SK-N-SH (cell line): ENCODE data around the gene TNNT2. TPM values are rescaled to one million over a fixed set of nuclear protein-coding genes. Genes with fewer than 3 reads are reported as not detected.

Source experiments
- CTCF ChIA-PET: fragments of 300-600, 350-600 bp; formaldehyde crosslinking; extraction: SDS; loops from one replicate; lab custom pipeline; 2021; lab: Yijun Ruan, JAX
- POLR2A ChIA-PET: fragments of 350-600 bp; sonication (Branson Sonifier 250); formaldehyde crosslinking; extraction: SDS; loops from one replicate; lab custom pipeline; 2020; ENCODE audit warnings: antibody characterized with exemption, inconsistent platforms; lab: Yijun Ruan, JAX
- DNase-seq: peaks from one replicate; pipeline ENCODE4 v3.0.0; 2012
- H2AFZ ChIP-seq: fragments of 200-600 bp; sonication (generic); 2 replicates; pipeline ENCODE4 v1.8.1; 2016; ENCODE audit warnings: antibody characterized with exemption, mild to moderate bottlenecking, low read depth
- H3F3A ChIP-seq: fragments of 200-600 bp; sonication (generic); replicated peaks from 2 replicates; pipeline ENCODE3; 2016; ENCODE audit warnings: antibody characterized with exemption, mild to moderate bottlenecking; ENCODE audit not compliant: insufficient read depth
- H3K27ac ChIP-seq, 2 experiments: fragments of 200-500 bp in 1 of 2; fragments of 200-600 bp in 1 of 2; sonication (Bioruptor generic) in 1 of 2; sonication (generic), shearing (Covaris generic) in 1 of 2; 2 replicates each; pipeline versions ENCODE4 v1.5.1 to v1.6.1; 2014 to 2016; ENCODE audit warnings: low read depth in 2 of 2, inconsistent platforms in 1 of 2, low read length in 1 of 2, mild to moderate bottlenecking in 1 of 2, mixed read lengths in 1 of 2
- H3K27me3 ChIP-seq: fragments of 200-600 bp; sonication (generic), shearing (Covaris generic); 2 replicates; pipeline ENCODE4 v1.6.1; 2016; ENCODE audit warnings: mixed run types; ENCODE audit not compliant: insufficient read depth
- H3K36me3 ChIP-seq, 2 experiments: fragments of 200-500 bp in 1 of 2; fragments of 200-600 bp in 1 of 2; sonication (Bioruptor generic) in 1 of 2; sonication (generic) in 1 of 2; replicated peaks in 1 of 2; 2 replicates each; pipeline versions ENCODE3 to v1.5.1; 2014 to 2016; ENCODE audit warnings: low read length in 1 of 2, mild to moderate bottlenecking in 1 of 2; ENCODE audit not compliant: insufficient read depth in 2 of 2, control insufficient read depth in 1 of 2
- H3K4me1 ChIP-seq, 2 experiments: fragments of 200-500 bp in 1 of 2; fragments of 200-600 bp in 1 of 2; sonication (Bioruptor generic) in 1 of 2; sonication (generic), shearing (Covaris generic) in 1 of 2; 2 replicates each; pipeline versions ENCODE4 v1.5.1 to v1.6.1; 2014 to 2016; ENCODE audit warnings: low read depth in 1 of 2, low read length in 1 of 2, mixed run types in 1 of 2; ENCODE audit not compliant: insufficient read depth in 2 of 2, control insufficient read depth in 1 of 2
- H3K4me2 ChIP-seq: fragments of 200-600 bp; sonication (generic), shearing (Covaris generic); 2 replicates; pipeline ENCODE4 v1.6.1; 2017; ENCODE audit warnings: mixed run types
- H3K4me3 ChIP-seq, 2 experiments: fragments of 200-500 bp in 1 of 2; fragments of 200-600 bp in 1 of 2; sonication (Bioruptor generic) in 1 of 2; sonication (generic), shearing (Covaris generic) in 1 of 2; 2 replicates each; pipeline versions ENCODE4 v1.5.1 to v1.8.1; 2014 to 2016; ENCODE audit warnings: low read depth in 2 of 2, inconsistent platforms in 1 of 2, low read length in 1 of 2, mild to moderate bottlenecking in 1 of 2, mixed read lengths in 1 of 2, moderate library complexity in 1 of 2
- H3K79me2 ChIP-seq: fragments of 200-600 bp; sonication (generic); 2 replicates; pipeline ENCODE4 v1.8.1; 2017; ENCODE audit warnings: mild to moderate bottlenecking; ENCODE audit not compliant: insufficient read depth
- H3K9ac ChIP-seq: fragments of 200-600 bp; sonication (generic); 2 replicates; pipeline ENCODE4 v1.6.1; 2017; ENCODE audit warnings: mixed run types
- H3K9me2 ChIP-seq: fragments of 200-600 bp; sonication (generic); 2 replicates; pipeline ENCODE4 v1.6.1; 2017; ENCODE audit warnings: mixed run types
- H3K9me3 ChIP-seq: fragments of 200-600 bp; sonication (generic); 2 replicates; pipeline ENCODE4 v1.6.1; 2017; ENCODE audit warnings: mixed run types, mild to moderate bottlenecking, moderate library complexity
- H4K20me1 ChIP-seq: fragments of 200-600 bp; sonication (generic); 2 replicates; pipeline ENCODE4 v1.6.1; 2017; ENCODE audit warnings: mild to moderate bottlenecking, mixed run types; ENCODE audit not compliant: insufficient read depth
- CHD2 ChIP-seq: fragments of 150-350 bp; IDR thresholded peaks from 2 replicates; pipeline ENCODE4 v1.6.1; 2018; ENCODE audit warnings: low read length; ENCODE audit not compliant: partially characterized antibody
- ELF1 ChIP-seq: IDR thresholded peaks from 2 replicates; pipeline ENCODE4 v1.4.0; 2012
- EP300 ChIP-seq, 2 experiments: IDR thresholded peaks; 2 replicates each; pipeline versions ENCODE4 v1.4.0 to v1.6.1; 2012; ENCODE audit warnings: borderline replicate concordance in 1 of 2, low read depth in 1 of 2, low read length in 1 of 2
- FOXJ3 ChIP-seq: sonication (generic); formaldehyde crosslinking; IDR thresholded peaks from 2 replicates; pipeline ENCODE4 v1.5.1; 2020; ENCODE audit warnings: mild to moderate bottlenecking, missing genetic modification reagents
- GABPA ChIP-seq: IDR thresholded peaks from 2 replicates; pipeline ENCODE4 v1.4.0; 2012; ENCODE audit warnings: low read depth, mild to moderate bottlenecking
- JUND ChIP-seq: IDR thresholded peaks from 2 replicates; pipeline ENCODE4 v1.4.0; 2012
- NFIC ChIP-seq: IDR thresholded peaks from 2 replicates; pipeline ENCODE4 v1.4.0; 2012; ENCODE audit warnings: borderline replicate concordance
- NRF1 ChIP-seq: IDR thresholded peaks from 2 replicates; pipeline ENCODE4 v1.6.1; 2012; ENCODE audit warnings: low read depth, mild to moderate bottlenecking, low read length
- RAD21 ChIP-seq: IDR thresholded peaks from 2 replicates; pipeline ENCODE4 v1.6.1; 2012; ENCODE audit warnings: mild to moderate bottlenecking, low read length
- REST ChIP-seq: IDR thresholded peaks from 2 replicates; pipeline ENCODE4 v1.6.1; 2012; ENCODE audit warnings: mild to moderate bottlenecking, low read depth, low read length, moderate library complexity
- SMC3 ChIP-seq: IDR thresholded peaks from 2 replicates; pipeline ENCODE4 v1.6.1; 2012; ENCODE audit warnings: low read depth, low read length, improper control_type of control experiment
- ZBTB33 ChIP-seq: IDR thresholded peaks from 2 replicates; pipeline ENCODE4 v1.4.0; 2012; ENCODE audit warnings: low read depth, borderline replicate concordance
- WGBS: methylation state at CpG from one replicate; pipeline ENCODE4 v1.1.6; 2017; ENCODE audit warnings: low lambda C conversion rate; 5-methylcytosine and 5-hydroxymethylcytosine counted together
- polyA plus RNA-seq, 3 experiments: library from polyadenylated mRNA; depleted of rRNA; stranded (reverse); fragments of >200 nt; gene quantifications; 2 replicates each; pipeline ENCODE4 v1.2.3, GENCODE V29; 2012
- TF ChIP-seq, protein P1 (sequence below): fragments of 200-600 bp; sonication (generic); IDR thresholded peaks from 2 replicates; pipeline ENCODE4 v1.6.1; 2017; ENCODE audit warnings: antibody characterized with exemption, mild to moderate bottlenecking, moderate library complexity
- TF ChIP-seq, protein P2 (sequence below): fragments of 150-350 bp; IDR thresholded peaks from 2 replicates; pipeline ENCODE4 v1.6.1; 2016; ENCODE audit warnings: mild to moderate bottlenecking, low read depth, low read length

TNNT2 gene
- polyA plus RNA-seq, 1 of the 3 experiments (the other 2 are of a cell fraction): 0.33 TPM

DNA sequence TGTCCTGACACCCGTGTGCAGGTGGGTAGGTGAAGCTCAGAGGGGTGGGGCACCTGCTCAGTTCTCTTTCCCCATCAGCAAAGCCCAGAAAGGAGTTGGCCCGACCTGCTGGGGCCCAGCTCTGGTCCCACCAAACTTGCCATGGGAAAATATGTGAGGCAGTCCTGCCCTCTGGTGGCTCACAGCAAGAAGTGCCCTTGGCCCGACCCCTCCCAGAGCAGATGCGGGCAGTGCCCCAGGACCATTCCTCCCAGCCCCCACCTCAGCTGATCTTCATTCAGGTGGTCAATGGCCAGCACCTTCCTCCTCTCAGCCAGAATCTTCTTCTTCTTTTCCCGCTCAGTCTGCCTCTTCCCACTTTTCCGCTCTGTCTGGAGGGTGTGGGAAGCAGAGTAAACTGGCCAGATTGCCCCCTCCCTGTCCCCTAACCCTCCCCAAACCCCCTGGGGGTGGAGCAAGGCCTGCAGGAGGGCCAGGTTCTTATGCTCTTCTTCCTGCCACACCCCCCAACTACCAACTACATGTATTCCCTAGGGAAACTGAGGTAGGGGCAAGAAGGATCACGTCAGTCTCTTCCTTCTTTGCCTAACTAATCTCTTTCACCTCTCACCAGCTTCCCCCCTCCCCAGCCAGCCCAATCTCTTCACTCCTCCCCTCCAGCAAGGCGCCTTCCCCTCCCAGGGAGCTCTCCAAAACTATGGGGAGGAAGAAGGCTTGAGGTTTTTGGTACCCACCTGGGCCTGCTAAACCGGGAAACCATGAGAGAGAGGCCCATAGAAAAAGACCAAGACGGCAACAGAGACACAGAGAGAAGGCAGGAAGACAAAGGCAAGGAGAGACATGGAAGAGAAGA lies 15.6 kb downstream of the TNNT2 start:
- H3K4me2 ChIP-seq: no peak overlapping the region
- no peaks in the 10 kb centered on the region for H3K9me3 ChIP-seq
- no peak overlapping the region for H3K27ac ChIP-seq
- TF ChIP-seq, protein P1, sequence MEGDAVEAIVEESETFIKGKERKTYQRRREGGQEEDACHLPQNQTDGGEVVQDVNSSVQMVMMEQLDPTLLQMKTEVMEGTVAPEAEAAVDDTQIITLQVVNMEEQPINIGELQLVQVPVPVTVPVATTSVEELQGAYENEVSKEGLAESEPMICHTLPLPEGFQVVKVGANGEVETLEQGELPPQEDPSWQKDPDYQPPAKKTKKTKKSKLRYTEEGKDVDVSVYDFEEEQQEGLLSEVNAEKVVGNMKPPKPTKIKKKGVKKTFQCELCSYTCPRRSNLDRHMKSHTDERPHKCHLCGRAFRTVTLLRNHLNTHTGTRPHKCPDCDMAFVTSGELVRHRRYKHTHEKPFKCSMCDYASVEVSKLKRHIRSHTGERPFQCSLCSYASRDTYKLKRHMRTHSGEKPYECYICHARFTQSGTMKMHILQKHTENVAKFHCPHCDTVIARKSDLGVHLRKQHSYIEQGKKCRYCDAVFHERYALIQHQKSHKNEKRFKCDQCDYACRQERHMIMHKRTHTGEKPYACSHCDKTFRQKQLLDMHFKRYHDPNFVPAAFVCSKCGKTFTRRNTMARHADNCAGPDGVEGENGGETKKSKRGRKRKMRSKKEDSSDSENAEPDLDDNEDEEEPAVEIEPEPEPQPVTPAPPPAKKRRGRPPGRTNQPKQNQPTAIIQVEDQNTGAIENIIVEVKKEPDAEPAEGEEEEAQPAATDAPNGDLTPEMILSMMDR: peak; percentile 90
- no peak for TF ChIP-seq ELF1
- TF ChIP-seq FOXJ3 (CRISPR knock-in tag): no peak
- no peak for TF ChIP-seq JUND
- peak; percentile 91 for TF ChIP-seq RAD21
- peak; percentile 94 for TF ChIP-seq SMC3
- no peak for TF ChIP-seq REST
- peaks cover 0 to 5% of the 10 kb centered on the region in 2 experiments; a peak in 1 of 4 replicates for H3K4me1 ChIP-seq
- peak; percentile 93 for DNase-seq
- H3K36me3 ChIP-seq: no peaks in the 10 kb centered on the region
- WGBS: 34% methylated on average over 10 of the region's 10 CpGs
- H3F3A ChIP-seq: no peaks in the 10 kb centered on the region
- no peaks in the 10 kb centered on the region for H3K9me2 ChIP-seq
- POLR2A ChIA-PET: no interaction called here
- H2AFZ ChIP-seq: no peak overlapping the region
- H3K79me2 ChIP-seq: no peaks in the 10 kb centered on the region
- no peak overlapping the region; a peak in 1 of 4 replicates for H3K4me3 ChIP-seq
- H4K20me1 ChIP-seq: no peaks in the 10 kb centered on the region
- CTCF ChIA-PET: interaction anchor here (0.6 to 17.5 kb wide), 60 partner anchors 9 to 387 kb away, joined by 3 to 329 read pairs (median 5); partner anchors contain the start of gene TNNT2
- H3K9ac ChIP-seq: no peak overlapping the region
- no peaks in the 10 kb centered on the region; the same call in 1 of the 2 replicates for H3K27me3 ChIP-seq

DNA sequence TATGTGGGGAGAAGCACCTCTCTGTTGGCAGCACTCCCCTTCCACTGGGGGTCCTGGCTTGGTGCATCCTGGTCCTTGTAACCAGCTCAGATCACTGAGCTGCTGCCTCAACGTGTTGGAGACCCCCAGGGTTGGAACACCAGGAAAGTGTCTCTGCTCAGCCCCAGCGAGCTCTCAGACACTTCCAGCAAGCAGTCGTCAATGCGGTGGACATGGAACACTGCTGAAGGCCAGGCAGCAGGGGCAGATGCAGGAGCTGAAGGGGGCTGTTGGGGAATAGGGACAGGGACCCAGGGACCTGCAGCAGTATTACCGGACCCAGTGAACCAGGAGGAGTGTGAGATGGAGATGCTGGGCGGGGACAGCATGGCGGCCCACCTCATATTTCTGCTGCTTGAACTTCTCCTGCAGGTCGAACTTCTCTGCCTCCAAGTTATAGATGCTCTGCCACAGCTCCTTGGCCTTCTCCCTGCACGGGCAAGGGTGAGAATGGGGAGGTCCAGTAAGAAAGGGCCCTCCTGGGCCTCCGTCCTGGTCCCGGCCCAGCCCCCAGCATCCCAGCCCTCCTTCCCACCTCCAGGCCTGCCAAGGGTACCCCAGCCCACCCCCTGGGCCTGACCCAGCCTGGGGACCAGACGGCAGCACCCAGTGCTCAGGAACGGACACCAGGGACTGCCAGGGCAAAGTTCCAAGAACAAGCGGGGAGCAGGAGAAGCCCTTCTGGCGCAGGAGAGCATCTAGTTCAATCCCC lies 16.4 kb downstream of the TNNT2 start:
- no peaks in the 10 kb centered on the region for H3K9me2 ChIP-seq
- H3K4me3 ChIP-seq: no peak overlapping the region
- H3K9ac ChIP-seq: no peak overlapping the region
- H3K27ac ChIP-seq: no peak overlapping the region
- ChIA-PET CTCF (interaction anchor here (0.6 to 17.5 kb wide), 60 partner anchors 8 to 386 kb away, joined by 3 to 329 read pairs (median 5); partner anchors contain the start of gene TNNT2), POLR2A (no interaction called here)
- peaks cover 0 to 5% of the 10 kb centered on the region in 2 experiments; a peak in 1 of 4 replicates for H3K4me1 ChIP-seq
- 82% methylated on average over 10 of the region's 15 CpGs for WGBS
- H3K9me3 ChIP-seq: no peaks in the 10 kb centered on the region
- no peaks in the 10 kb centered on the region for H3F3A ChIP-seq
- no peaks in the 10 kb centered on the region for H3K79me2 ChIP-seq
- DNase-seq: no peak
- no peaks in the 10 kb centered on the region for H4K20me1 ChIP-seq
- no peak overlapping the region for H2AFZ ChIP-seq
- no peaks in the 10 kb centered on the region for H3K36me3 ChIP-seq
- no peak overlapping the region for H3K4me2 ChIP-seq
- no peaks in the 10 kb centered on the region; the same call in 1 of the 2 replicates for H3K27me3 ChIP-seq
- TF ChIP-seq EP300 (IDR thresholded peaks at IDR 0.05; ENCODE audit: borderline replicate concordance in 1 of 2, low read depth in 1 of 2, low read length in 1 of 2) (no peak), ZBTB33 (no peak), FOXJ3 (CRISPR knock-in tag) (no peak), NRF1 (no peak), RAD21 (no peak), GABPA (no peak), CHD2 (no peak), NFIC (no peak)
- TF ChIP-seq, protein P2, sequence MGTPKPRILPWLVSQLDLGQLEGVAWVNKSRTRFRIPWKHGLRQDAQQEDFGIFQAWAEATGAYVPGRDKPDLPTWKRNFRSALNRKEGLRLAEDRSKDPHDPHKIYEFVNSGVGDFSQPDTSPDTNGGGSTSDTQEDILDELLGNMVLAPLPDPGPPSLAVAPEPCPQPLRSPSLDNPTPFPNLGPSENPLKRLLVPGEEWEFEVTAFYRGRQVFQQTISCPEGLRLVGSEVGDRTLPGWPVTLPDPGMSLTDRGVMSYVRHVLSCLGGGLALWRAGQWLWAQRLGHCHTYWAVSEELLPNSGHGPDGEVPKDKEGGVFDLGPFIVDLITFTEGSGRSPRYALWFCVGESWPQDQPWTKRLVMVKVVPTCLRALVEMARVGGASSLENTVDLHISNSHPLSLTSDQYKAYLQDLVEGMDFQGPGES: no peak
